ENCODE data around the gene HELZ. TPM values are rescaled to one million over a fixed set of nuclear protein-coding genes. Genes with fewer than 3 reads are reported as not detected.

Gene HELZ
- total and polyA plus RNA-seq, 2 donors (not counting 1 experiment from before 2014, with no cell fraction given), result 10.4 to 97.8 TPM

GRCh38 chr17:67079491-67079890 lies 165.5 kb downstream of the HELZ start:
- 93% methylated on average over 2 of the region's 2 CpGs for WGBS (ENCODE audit: insufficient coverage)
- intact Hi-C loops (cut with micrococcal nuclease), result no loop called here
- Histone ChIP-seq H3K9me3 (ENCODE audit: control extremely low read depth in 1 of 3, control insufficient read depth in 2 of 3, insufficient read depth in 1 of 3, low read length in 2 of 3) (no peaks in the 10 kb centered on the region), H3K4me3 (ENCODE audit: control extremely low read depth in 1 of 5, extremely low read depth in 1 of 5, insufficient read depth in 1 of 5, low read depth in 2 of 5, low read length in 4 of 5) (no peak overlapping the region), H3K27me3 (replicated peaks in 1 of 4; ENCODE audit: control extremely low read depth in 1 of 4, control insufficient read depth in 3 of 4, insufficient read depth in 4 of 4, low read length in 3 of 4) (no peaks in the 10 kb centered on the region), H3K4me2 (replicated peaks; ENCODE audit: low read depth, low read length, poor library complexity, severe bottlenecking) (no peak overlapping the region), H3K79me2 (ENCODE audit: control insufficient read depth, insufficient read depth, low read length) (no peaks in the 10 kb centered on the region), H2AFZ (ENCODE audit: insufficient read depth, low read depth, low read length, poor library complexity, severe bottlenecking) (no peak overlapping the region), H3K4me1 (ENCODE audit: control insufficient read depth in 2 of 2, insufficient read depth in 2 of 2, low read length in 2 of 2) (peaks cover 7 to 12% of the 10 kb centered on the region in 2 donors), H3K9ac (ENCODE audit: low read length) (no peak overlapping the region), H3K27ac (ENCODE audit: low read length in 2 of 2) (no peak overlapping the region), H3K36me3 (replicated peaks in 1 of 2; ENCODE audit: control extremely low read depth in 1 of 2, control insufficient read depth in 1 of 2, extremely low read depth in 1 of 2, insufficient read depth in 2 of 2, low read length in 1 of 2) (peaks cover 15 to 39% of the 10 kb centered on the region in 2 experiments), H4K20me1 (ENCODE audit: control insufficient read depth, insufficient read depth, low read length, poor library complexity, severe bottlenecking) (peaks cover 13% of the 10 kb centered on the region)
- H3K9me3 Mint-ChIP-seq (ENCODE audit: insufficient read depth), result no peaks in the 10 kb centered on the region
- H3K4me3 Mint-ChIP-seq, result no peak overlapping the region
- H3K27me3 Mint-ChIP-seq, result no peaks in the 10 kb centered on the region
- no peak for DNase-seq
- TF ChIP-seq EZH2 (IDR thresholded peaks at IDR 0.05; ENCODE audit: borderline replicate concordance, insufficient read depth, low read depth, low read length, poor library complexity, severe bottlenecking), result no peak
- TF ChIP-seq CTCF (IDR thresholded peaks at IDR 0.05), result no peak
- H3K27ac Mint-ChIP-seq, result no peak overlapping the region
- CTCF ChIA-PET, result no interaction called here
- H3K4me1 Mint-ChIP-seq, result peaks cover 16% of the 10 kb centered on the region
- ATAC-seq (ENCODE audit: low read depth), result no peak
- POLR2A ChIA-PET, result no interaction called here

- POLR2A ChIA-PET, result no interaction called here
- no peak for ATAC-seq (ENCODE audit: low read depth)
- no peak overlapping the region for H3K4me3 ChIP-seq (ENCODE audit: control extremely low read depth in 1 of 5, extremely low read depth in 1 of 5, insufficient read depth in 1 of 5, low read depth in 2 of 5, low read length in 4 of 5)
- TF ChIP-seq EZH2 (IDR thresholded peaks at IDR 0.05; ENCODE audit: borderline replicate concordance, insufficient read depth, low read depth, low read length, poor library complexity, severe bottlenecking) (no peak), CTCF (IDR thresholded peaks at IDR 0.05) (no peak)
- Mint-ChIP-seq H3K27ac (no peak overlapping the region), H3K27me3 (no peaks in the 10 kb centered on the region), H3K4me3 (no peak overlapping the region), H3K4me1 (peaks cover 12% of the 10 kb centered on the region), H3K9me3 (ENCODE audit: insufficient read depth) (no peaks in the 10 kb centered on the region)
- peaks cover 7 to 12% of the 10 kb centered on the region in 2 donors for H3K4me1 ChIP-seq (ENCODE audit: control insufficient read depth in 2 of 2, insufficient read depth in 2 of 2, low read length in 2 of 2)
- H3K9me3 ChIP-seq (ENCODE audit: control extremely low read depth in 1 of 3, control insufficient read depth in 2 of 3, insufficient read depth in 1 of 3, low read length in 2 of 3), result no peaks in the 10 kb centered on the region
- intact Hi-C loops (cut with micrococcal nuclease), result no loop called here
- CTCF ChIA-PET, result no interaction called here
- H3K79me2 ChIP-seq (ENCODE audit: control insufficient read depth, insufficient read depth, low read length), result no peaks in the 10 kb centered on the region
- no peak overlapping the region for H3K27ac ChIP-seq (ENCODE audit: low read length in 2 of 2)
- no peak overlapping the region for H2AFZ ChIP-seq (ENCODE audit: insufficient read depth, low read depth, low read length, poor library complexity, severe bottlenecking)
- H4K20me1 ChIP-seq (ENCODE audit: control insufficient read depth, insufficient read depth, low read length, poor library complexity, severe bottlenecking), result peaks cover 7% of the 10 kb centered on the region
- no peaks in the 10 kb centered on the region for H3K27me3 ChIP-seq (replicated peaks in 1 of 4; ENCODE audit: control extremely low read depth in 1 of 4, control insufficient read depth in 3 of 4, insufficient read depth in 4 of 4, low read length in 3 of 4)
- WGBS (ENCODE audit: insufficient coverage), result over 99% methylated on average over 10 of the region's 11 CpGs
- no peak overlapping the region for H3K9ac ChIP-seq (ENCODE audit: low read length)
- no peak for DNase-seq
- H3K36me3 ChIP-seq (replicated peaks in 1 of 2; ENCODE audit: control extremely low read depth in 1 of 2, control insufficient read depth in 1 of 2, extremely low read depth in 1 of 2, insufficient read depth in 2 of 2, low read length in 1 of 2), result peaks cover 12 to 38% of the 10 kb centered on the region in 2 experiments
- no peak overlapping the region for H3K4me2 ChIP-seq (replicated peaks; ENCODE audit: low read depth, low read length, poor library complexity, severe bottlenecking)
Measured at GRCh38 chr17:67078292-67078691, 166.7 kb downstream of the HELZ start.

Measured in B cell (primary cell).